ENCODE measurements around the gene TSPEAR.
"Not testable (repeated sequence)": the region's sequence is repeated elsewhere in the genome, so short reads cannot be mapped to it uniquely, and the experiment has no call there.

The TSPEAR gene

GRCh38 chr21:44602463-44602850, 108.9 kb downstream of the TSPEAR start:
- no peak for TF ChIP-seq CTCF (IDR thresholded peaks at IDR 0.05; ENCODE audit: control insufficient read depth, insufficient read depth, low read depth, low read length, missing control alignments)
- no peak for DNase-seq (ENCODE audit: low read depth)
- no peak overlapping the region for H3K4me3 ChIP-seq (ENCODE audit: control insufficient read depth, low read depth, low read length)

GRCh38 chr21:44601596-44602462, 109.5 kb downstream of the TSPEAR start:
- no peak for TF ChIP-seq CTCF (IDR thresholded peaks at IDR 0.05; ENCODE audit: control insufficient read depth, insufficient read depth, low read depth, low read length, missing control alignments)
- DNase-seq (ENCODE audit: low read depth), result no peak
- no peak overlapping the region for H3K4me3 ChIP-seq (ENCODE audit: control insufficient read depth, low read depth, low read length)

- DNase-seq (ENCODE audit: low read depth); H3K4me3 ChIP-seq (ENCODE audit: control insufficient read depth, low read depth, low read length): not testable (repeated sequence)
Measured at GRCh38 chr21:44601091-44601490, 110.3 kb downstream of the TSPEAR start.

- DNase-seq (ENCODE audit: low read depth); H3K4me3 ChIP-seq (ENCODE audit: control insufficient read depth, low read depth, low read length): not testable (repeated sequence)
Measured at GRCh38 chr21:44600118-44600978, 111.0 kb downstream of the TSPEAR start, which contains the start of gene KRTAP10-7. KRTAP10-7 (plus strand) TSS chr21:44600597; CDS start chr21:44600622, 25 bp downstream.

- no peak for DNase-seq (ENCODE audit: low read depth)
- H3K4me3 ChIP-seq (ENCODE audit: control insufficient read depth, low read depth, low read length), result no peak overlapping the region
- TF ChIP-seq CTCF (IDR thresholded peaks at IDR 0.05; ENCODE audit: control insufficient read depth, insufficient read depth, low read depth, low read length, missing control alignments), result no peak
Measured at GRCh38 chr21:44599264-44600029, 111.9 kb downstream of the TSPEAR start.

- no peak for DNase-seq (ENCODE audit: low read depth)
- TF ChIP-seq CTCF (IDR thresholded peaks at IDR 0.05; ENCODE audit: control insufficient read depth, insufficient read depth, low read depth, low read length, missing control alignments), result no peak
- H3K4me3 ChIP-seq (ENCODE audit: control insufficient read depth, low read depth, low read length), result no peak overlapping the region
Measured at GRCh38 chr21:44598061-44598460, 113.3 kb downstream of the TSPEAR start.

GRCh38 chr21:44596068-44596725, 115.2 kb downstream of the TSPEAR start:
- DNase-seq (ENCODE audit: low read depth), result no peak
- no peak for TF ChIP-seq CTCF (IDR thresholded peaks at IDR 0.05; ENCODE audit: control insufficient read depth, insufficient read depth, low read depth, low read length, missing control alignments)
- H3K4me3 ChIP-seq (ENCODE audit: control insufficient read depth, low read depth, low read length), result no peak overlapping the region
